ENCODE data around the gene PAPOLG.

Gene PAPOLG

GRCh38 chr2:60741576-60741975, 14.5 kb upstream of the PAPOLG start:
- in situ Hi-C loops (cut with MboI; ENCODE audit: low pct_unique_long_range_greater_than_20kb, low sequenced_read_pairs, unreplicated experiment): no loop called here
- DNase-seq (ENCODE audit: low spot score): no peak
- TF ChIP-seq CTCF (IDR thresholded peaks at IDR 0.05; ENCODE audit: extremely low read depth, insufficient read depth, missing control alignments): no peak

GRCh38 chr2:60742419-60742818, 13.6 kb upstream of the PAPOLG start:
- TF ChIP-seq CTCF (IDR thresholded peaks at IDR 0.05; ENCODE audit: extremely low read depth, insufficient read depth, missing control alignments): no peak
- DNase-seq (ENCODE audit: low spot score): no peak
- in situ Hi-C loops (cut with MboI; ENCODE audit: low pct_unique_long_range_greater_than_20kb, low sequenced_read_pairs, unreplicated experiment): no loop called here

- DNase-seq (ENCODE audit: low spot score): no peak
- no peak for TF ChIP-seq CTCF (IDR thresholded peaks at IDR 0.05; ENCODE audit: extremely low read depth, insufficient read depth, missing control alignments)
- in situ Hi-C loops (cut with MboI; ENCODE audit: low pct_unique_long_range_greater_than_20kb, low sequenced_read_pairs, unreplicated experiment): no loop called here
Measured at GRCh38 chr2:60745330-60745729, 10.7 kb upstream of the PAPOLG start.

- in situ Hi-C loops (cut with MboI; ENCODE audit: low pct_unique_long_range_greater_than_20kb, low sequenced_read_pairs, unreplicated experiment): no loop called here
- no peak for DNase-seq (ENCODE audit: low spot score)
- TF ChIP-seq CTCF (IDR thresholded peaks at IDR 0.05; ENCODE audit: extremely low read depth, insufficient read depth, missing control alignments): no peak
Measured at GRCh38 chr2:60745761-60746160, 10.3 kb upstream of the PAPOLG start.

GRCh38 chr2:60746318-60746717, 9.8 kb upstream of the PAPOLG start:
- no peak for TF ChIP-seq CTCF (IDR thresholded peaks at IDR 0.05; ENCODE audit: extremely low read depth, insufficient read depth, missing control alignments)
- DNase-seq (ENCODE audit: low spot score): no peak
- in situ Hi-C loops (cut with MboI; ENCODE audit: low pct_unique_long_range_greater_than_20kb, low sequenced_read_pairs, unreplicated experiment): no loop called here

GRCh38 chr2:60759654-60760053, 3.6 kb downstream of the PAPOLG start:
- in situ Hi-C loops (cut with MboI; ENCODE audit: low pct_unique_long_range_greater_than_20kb, low sequenced_read_pairs, unreplicated experiment): no loop called here
- no peak for TF ChIP-seq CTCF (IDR thresholded peaks at IDR 0.05; ENCODE audit: extremely low read depth, insufficient read depth, missing control alignments)
- DNase-seq (ENCODE audit: low spot score): no peak
